Hematopoietic multipotent progenitor cell treated with erythropoietin and hydrocortisone succinate and interleukin-3 and kit ligand, for 15 days (in vitro differentiated cells): ENCODE data around the gene OTOL1.

Experiments used
- DNase-seq: peaks from one replicate; pipeline ENCODE4 v3.0.0-alpha.2; 2015; ENCODE audit warnings: low spot score

The OTOL1 gene

GRCh38 chr3:161545824-161546223 is 49.2 kb downstream of the OTOL1 start:
- DNase-seq = no peak

GRCh38 chr3:161548301-161548700 is 51.7 kb downstream of the OTOL1 start:
- DNase-seq = no peak

DNA sequence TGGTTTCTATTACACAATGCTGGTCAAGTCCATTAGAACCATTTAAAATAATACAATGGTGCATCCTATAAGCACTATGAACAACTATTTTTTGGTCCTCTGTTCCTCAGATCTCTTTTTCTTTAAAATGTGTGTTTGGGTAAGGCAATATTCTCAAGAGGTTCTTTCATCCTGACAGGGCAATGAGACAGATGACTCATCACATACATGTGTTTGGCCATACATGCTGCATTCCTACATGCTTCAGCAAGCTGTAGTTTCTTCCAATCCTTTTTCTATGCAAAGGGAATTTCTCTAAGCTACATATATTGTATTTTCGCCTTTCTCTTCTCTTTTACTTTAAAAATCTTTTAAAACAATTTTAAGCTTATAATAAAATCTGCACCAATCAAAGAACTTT is 52.7 kb downstream of the OTOL1 start:
- DNase-seq = no peak

DNA sequence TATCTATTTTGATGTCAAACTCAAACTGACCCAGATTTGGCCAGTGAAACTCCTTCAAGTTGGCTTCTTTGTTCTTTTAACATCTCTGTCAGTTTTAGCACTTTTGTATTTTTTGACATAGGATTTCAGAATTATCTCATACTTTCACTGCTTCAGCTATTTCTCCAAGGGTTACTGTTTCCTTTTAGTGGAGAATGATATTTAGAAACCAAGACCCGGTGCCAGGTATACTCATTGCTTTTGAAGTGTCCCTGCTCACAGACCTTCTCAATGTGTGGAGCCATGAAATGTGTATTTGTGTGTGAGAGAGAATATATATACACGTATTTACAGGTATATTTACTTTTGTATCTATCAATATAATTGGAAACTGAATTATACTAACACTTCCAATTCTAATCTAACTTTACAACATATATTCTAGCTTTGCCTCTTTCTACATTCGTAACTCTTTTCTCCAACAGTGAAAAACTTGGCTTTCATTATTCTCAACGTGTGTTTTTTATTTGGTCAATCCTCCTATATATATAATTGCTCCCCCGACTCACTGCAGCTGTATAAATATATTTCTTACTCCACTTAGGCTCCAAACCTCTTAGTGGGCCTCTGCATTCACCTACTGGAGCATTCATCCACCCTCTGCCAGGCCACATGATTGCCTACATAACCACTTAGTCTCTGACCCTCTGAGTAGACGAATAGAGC is 54.0 kb downstream of the OTOL1 start:
- DNase-seq = no peak

- DNase-seq = no peak
Observed at GRCh38 chr3:161551697-161552096, 55.1 kb downstream of the OTOL1 start.

DNA sequence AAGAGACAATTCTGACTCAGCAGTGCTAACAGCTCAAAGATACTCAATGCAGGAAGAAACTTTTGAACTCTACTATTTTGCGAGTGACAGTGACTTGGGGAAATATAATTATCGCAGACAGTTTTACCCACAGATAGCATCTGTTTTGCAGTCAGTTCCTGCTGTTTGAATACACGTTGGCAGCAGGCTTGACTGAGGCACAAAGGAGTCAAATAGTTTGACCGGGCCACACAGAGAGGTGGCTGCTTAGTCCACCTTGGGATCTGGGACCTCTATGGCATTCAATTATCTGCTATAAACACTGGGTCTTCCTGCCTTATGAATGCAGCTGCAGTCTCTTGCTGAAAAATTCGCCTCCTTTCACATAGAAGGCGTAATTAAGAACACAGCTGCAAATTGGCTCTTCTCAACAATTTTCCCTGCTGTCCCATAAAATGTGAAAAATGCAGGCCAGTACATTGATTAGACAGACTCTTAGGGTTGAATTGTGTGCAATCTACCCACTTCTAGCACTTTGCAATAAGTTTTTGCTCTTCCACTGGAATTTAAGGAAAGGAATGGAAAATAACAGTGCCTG is 56.5 kb downstream of the OTOL1 start:
- DNase-seq = no peak
